Neural cell (in vitro differentiated cells): Measurements from ENCODE around the gene ALX4. TPM values are rescaled to one million over a fixed set of nuclear protein-coding genes. Genes with fewer than 3 reads are reported as not detected.

ENCODE experiments used
- H2AFZ ChIP-seq: fragments of 200-600, 300-800 bp; sonication (generic), shearing (Covaris generic); 2 replicates; pipeline ENCODE4 v1.6.0; 2014; ENCODE audit warnings: low read depth, mild to moderate bottlenecking, antibody characterized with exemption, low read length, moderate library complexity
- H3F3A ChIP-seq: fragments of 200-600 bp; shearing (Covaris generic); 2 replicates; pipeline ENCODE4 v1.6.1; 2016; ENCODE audit warnings: mild to moderate bottlenecking, moderate library complexity, mixed read lengths, antibody characterized with exemption, low read length; ENCODE audit not compliant: insufficient read depth, poor library complexity, severe bottlenecking
- H3K27ac ChIP-seq: fragments of 200-600, 300-800 bp; sonication (generic), shearing (Covaris generic); 2 replicates; pipeline ENCODE4 v1.5.1; 2014; ENCODE audit warnings: mild to moderate bottlenecking, low read length, moderate library complexity
- H3K27me3 ChIP-seq: fragments of 300-800, 200-600 bp; sonication (generic), shearing (Covaris generic); 2 replicates; pipeline ENCODE4 v1.6.0; 2014; ENCODE audit warnings: mild to moderate bottlenecking, low read depth, low read length, moderate library complexity; ENCODE audit not compliant: insufficient read depth
- H3K36me3 ChIP-seq: fragments of 300-800, 200-600 bp; sonication (generic), shearing (Covaris generic); 2 replicates; pipeline ENCODE4 v1.5.1; 2014; ENCODE audit warnings: mild to moderate bottlenecking, antibody characterized with exemption, low read length, moderate library complexity; ENCODE audit not compliant: insufficient read depth
- H3K4me2 ChIP-seq: fragments of 300-800, 200-600 bp; sonication (generic), shearing (Covaris generic); 2 replicates; pipeline ENCODE4 v1.6.0; 2014; ENCODE audit warnings: mild to moderate bottlenecking, low read length
- H3K4me3 ChIP-seq: fragments of 300-800, 200-600 bp; sonication (generic), shearing (Covaris generic); 2 replicates; pipeline ENCODE4 v1.5.1; 2014; ENCODE audit warnings: mild to moderate bottlenecking, low read length, moderate library complexity
- H3K79me2 ChIP-seq: fragments of 200-600 bp; shearing (Covaris generic); replicated peaks from 2 replicates; pipeline ENCODE4 v1.6.0; 2014; ENCODE audit warnings: mild to moderate bottlenecking, low read length, moderate library complexity; ENCODE audit not compliant: insufficient read depth
- H3K9ac ChIP-seq: fragments of 300-800, 200-600 bp; sonication (generic), shearing (Covaris generic); 2 replicates; pipeline ENCODE4 v1.6.1; 2016; ENCODE audit warnings: mild to moderate bottlenecking, low read length, mixed read lengths
- H3K9me2 ChIP-seq: fragments of 200-600 bp; shearing (Covaris generic); 2 replicates; pipeline ENCODE4 v1.6.1; 2016; ENCODE audit warnings: mild to moderate bottlenecking, low read length, mixed read lengths; ENCODE audit not compliant: insufficient read depth
- H3K9me3 ChIP-seq: fragments of 200-600, 300-800 bp; sonication (generic), shearing (Covaris generic); 2 replicates; pipeline ENCODE4 v1.6.1; 2016; ENCODE audit warnings: mild to moderate bottlenecking, mixed run types, low read length, moderate library complexity, mixed read lengths
- H4K20me1 ChIP-seq: fragments of 200-600 bp; shearing (Covaris generic); 2 replicates; pipeline ENCODE4 v1.6.1; 2016; ENCODE audit warnings: mild to moderate bottlenecking, mixed run types; ENCODE audit not compliant: insufficient read depth
- EP300 ChIP-seq: fragments of 450-650 bp; conservative IDR thresholded peaks from 2 replicates; pipeline ENCODE4 v1.6.1; 2014; ENCODE audit warnings: antibody characterized with exemption, mild to moderate bottlenecking, moderate library complexity; ENCODE audit not compliant: poor library complexity, severe bottlenecking
- EZH2 ChIP-seq: fragments of 200-600, 300-800 bp; shearing (Covaris generic), sonication (generic); IDR thresholded peaks from 2 replicates; pipeline ENCODE4 v1.6.1; 2014; ENCODE audit warnings: antibody characterized with exemption, low read length, borderline replicate concordance, mild to moderate bottlenecking; ENCODE audit not compliant: insufficient read depth, poor library complexity, severe bottlenecking
- MXI1 ChIP-seq: fragments of 450-650 bp; conservative IDR thresholded peaks from 2 replicates; pipeline ENCODE4 v1.6.1; 2014; ENCODE audit warnings: antibody characterized with exemption, mild to moderate bottlenecking; ENCODE audit not compliant: poor library complexity, severe bottlenecking
- POLR2AphosphoS5 ChIP-seq: IDR thresholded peaks from 2 replicates; pipeline ENCODE4 v1.6.1; 2012
- RAD21 ChIP-seq: fragments of 450-650 bp; conservative IDR thresholded peaks from 2 replicates; pipeline ENCODE4 v1.6.1; 2014; ENCODE audit warnings: antibody characterized with exemption, mild to moderate bottlenecking, moderate library complexity
- SMC3 ChIP-seq: fragments of 450-650 bp; conservative IDR thresholded peaks from 2 replicates; pipeline ENCODE4 v1.6.1; 2014; ENCODE audit warnings: antibody characterized with exemption, mild to moderate bottlenecking, moderate library complexity; ENCODE audit not compliant: poor library complexity
- TAF1 ChIP-seq: IDR thresholded peaks from 2 replicates; pipeline ENCODE4 v1.6.1; 2012; ENCODE audit warnings: low read depth
- polyA plus RNA-seq: library from polyadenylated mRNA; depleted of rRNA; stranded (reverse); fragments of >200 nt; gene quantifications from 2 replicates; pipeline ENCODE4 v1.2.3, GENCODE V29; 2014
- TF ChIP-seq, protein P1 (sequence below): fragments of 450-650 bp; IDR thresholded peaks from 2 replicates; pipeline ENCODE4 v1.5.1; 2014; ENCODE audit warnings: antibody characterized with exemption, mild to moderate bottlenecking, moderate library complexity; ENCODE audit not compliant: poor library complexity, severe bottlenecking
- TF ChIP-seq, protein P2 (sequence below): IDR thresholded peaks from 2 replicates; pipeline ENCODE4 v1.6.1; 2012; ENCODE audit warnings: borderline replicate concordance

ALX4 gene
- polyA plus RNA-seq, 1 donor from 2014 or later, result not detected

DNA sequence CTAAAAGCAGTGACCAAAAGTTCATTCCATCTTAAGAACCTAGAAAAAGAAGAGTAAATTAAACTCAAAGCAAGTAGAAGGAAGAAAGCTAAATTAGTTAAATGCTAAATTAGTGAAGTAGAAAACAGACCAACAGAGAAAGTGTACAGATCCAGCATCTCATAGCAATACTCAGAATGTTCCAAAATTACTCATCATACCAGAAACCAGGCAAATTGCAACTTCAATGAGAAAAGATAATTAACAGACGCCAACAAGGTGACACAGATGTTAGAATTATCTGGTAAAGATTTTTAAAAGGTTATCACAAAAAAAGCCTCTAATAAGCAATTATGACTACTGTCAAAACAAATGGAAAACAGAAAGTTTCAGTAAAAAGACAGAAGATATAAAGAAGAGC lies 96.8 kb downstream of the ALX4 start:
- H3K79me2 ChIP-seq, result no peaks in the 10 kb centered on the region
- TF ChIP-seq, protein P1, sequence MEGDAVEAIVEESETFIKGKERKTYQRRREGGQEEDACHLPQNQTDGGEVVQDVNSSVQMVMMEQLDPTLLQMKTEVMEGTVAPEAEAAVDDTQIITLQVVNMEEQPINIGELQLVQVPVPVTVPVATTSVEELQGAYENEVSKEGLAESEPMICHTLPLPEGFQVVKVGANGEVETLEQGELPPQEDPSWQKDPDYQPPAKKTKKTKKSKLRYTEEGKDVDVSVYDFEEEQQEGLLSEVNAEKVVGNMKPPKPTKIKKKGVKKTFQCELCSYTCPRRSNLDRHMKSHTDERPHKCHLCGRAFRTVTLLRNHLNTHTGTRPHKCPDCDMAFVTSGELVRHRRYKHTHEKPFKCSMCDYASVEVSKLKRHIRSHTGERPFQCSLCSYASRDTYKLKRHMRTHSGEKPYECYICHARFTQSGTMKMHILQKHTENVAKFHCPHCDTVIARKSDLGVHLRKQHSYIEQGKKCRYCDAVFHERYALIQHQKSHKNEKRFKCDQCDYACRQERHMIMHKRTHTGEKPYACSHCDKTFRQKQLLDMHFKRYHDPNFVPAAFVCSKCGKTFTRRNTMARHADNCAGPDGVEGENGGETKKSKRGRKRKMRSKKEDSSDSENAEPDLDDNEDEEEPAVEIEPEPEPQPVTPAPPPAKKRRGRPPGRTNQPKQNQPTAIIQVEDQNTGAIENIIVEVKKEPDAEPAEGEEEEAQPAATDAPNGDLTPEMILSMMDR, result no peak
- TF ChIP-seq EZH2 (no peak), RAD21 (no peak), TAF1 (no peak), POLR2AphosphoS5 (no peak)
- TF ChIP-seq, protein P2, sequence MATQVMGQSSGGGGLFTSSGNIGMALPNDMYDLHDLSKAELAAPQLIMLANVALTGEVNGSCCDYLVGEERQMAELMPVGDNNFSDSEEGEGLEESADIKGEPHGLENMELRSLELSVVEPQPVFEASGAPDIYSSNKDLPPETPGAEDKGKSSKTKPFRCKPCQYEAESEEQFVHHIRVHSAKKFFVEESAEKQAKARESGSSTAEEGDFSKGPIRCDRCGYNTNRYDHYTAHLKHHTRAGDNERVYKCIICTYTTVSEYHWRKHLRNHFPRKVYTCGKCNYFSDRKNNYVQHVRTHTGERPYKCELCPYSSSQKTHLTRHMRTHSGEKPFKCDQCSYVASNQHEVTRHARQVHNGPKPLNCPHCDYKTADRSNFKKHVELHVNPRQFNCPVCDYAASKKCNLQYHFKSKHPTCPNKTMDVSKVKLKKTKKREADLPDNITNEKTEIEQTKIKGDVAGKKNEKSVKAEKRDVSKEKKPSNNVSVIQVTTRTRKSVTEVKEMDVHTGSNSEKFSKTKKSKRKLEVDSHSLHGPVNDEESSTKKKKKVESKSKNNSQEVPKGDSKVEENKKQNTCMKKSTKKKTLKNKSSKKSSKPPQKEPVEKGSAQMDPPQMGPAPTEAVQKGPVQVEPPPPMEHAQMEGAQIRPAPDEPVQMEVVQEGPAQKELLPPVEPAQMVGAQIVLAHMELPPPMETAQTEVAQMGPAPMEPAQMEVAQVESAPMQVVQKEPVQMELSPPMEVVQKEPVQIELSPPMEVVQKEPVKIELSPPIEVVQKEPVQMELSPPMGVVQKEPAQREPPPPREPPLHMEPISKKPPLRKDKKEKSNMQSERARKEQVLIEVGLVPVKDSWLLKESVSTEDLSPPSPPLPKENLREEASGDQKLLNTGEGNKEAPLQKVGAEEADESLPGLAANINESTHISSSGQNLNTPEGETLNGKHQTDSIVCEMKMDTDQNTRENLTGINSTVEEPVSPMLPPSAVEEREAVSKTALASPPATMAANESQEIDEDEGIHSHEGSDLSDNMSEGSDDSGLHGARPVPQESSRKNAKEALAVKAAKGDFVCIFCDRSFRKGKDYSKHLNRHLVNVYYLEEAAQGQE, result no peak
- H3K4me3 ChIP-seq, result no peak overlapping the region
- no peak overlapping the region for H3K9ac ChIP-seq
- no peaks in the 10 kb centered on the region for H3K9me2 ChIP-seq
- no peak overlapping the region for H3K27ac ChIP-seq
- H3F3A ChIP-seq, result no peaks in the 10 kb centered on the region
- no peaks in the 10 kb centered on the region for H4K20me1 ChIP-seq
- no peaks in the 10 kb centered on the region for H3K36me3 ChIP-seq
- H3K9me3 ChIP-seq, result peaks cover 3% of the 10 kb centered on the region
- no peak overlapping the region for H2AFZ ChIP-seq
- H3K4me2 ChIP-seq, result no peak overlapping the region
- H3K27me3 ChIP-seq, result no peaks in the 10 kb centered on the region

DNA sequence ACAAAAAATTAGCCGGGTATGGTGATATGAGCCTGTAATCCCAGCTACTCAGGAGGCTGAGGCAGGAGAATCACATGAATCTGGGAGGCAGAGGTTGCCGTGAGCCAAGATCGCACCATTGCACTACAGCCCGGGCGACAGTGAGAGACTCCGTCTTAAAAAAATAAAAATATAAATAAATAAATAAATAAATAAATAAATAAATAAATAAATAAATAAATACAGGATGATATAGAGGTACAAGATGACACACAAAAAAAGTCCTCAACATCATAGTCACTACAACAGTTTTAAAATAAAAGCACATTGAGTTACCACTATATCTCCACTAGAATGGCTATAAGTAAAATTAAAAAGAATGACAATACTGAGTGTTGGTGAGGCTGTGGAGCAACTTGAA lies 97.8 kb downstream of the ALX4 start:
- H3K27ac ChIP-seq, result no peak overlapping the region
- TF ChIP-seq, protein P1, result no peak
- TF ChIP-seq MXI1 (no peak), RAD21 (no peak), POLR2AphosphoS5 (no peak), EZH2 (no peak), EP300 (no peak), TAF1 (no peak), SMC3 (no peak)
- TF ChIP-seq, protein P2, result no peak
- peaks cover 3% of the 10 kb centered on the region for H3K9me3 ChIP-seq
- H3K36me3 ChIP-seq, result peaks cover 4% of the 10 kb centered on the region
- no peak overlapping the region for H3K4me2 ChIP-seq
- no peaks in the 10 kb centered on the region for H3K79me2 ChIP-seq
- no peak overlapping the region for H2AFZ ChIP-seq
- no peaks in the 10 kb centered on the region for H4K20me1 ChIP-seq
- H3K9ac ChIP-seq, result no peak overlapping the region
- H3F3A ChIP-seq, result no peaks in the 10 kb centered on the region
- no peaks in the 10 kb centered on the region for H3K9me2 ChIP-seq
- H3K27me3 ChIP-seq, result no peaks in the 10 kb centered on the region
- no peak overlapping the region for H3K4me3 ChIP-seq
